Fibroblast of lung (primary cell): ENCODE results near the gene CCDC92. TPM values are rescaled to one million over a fixed set of nuclear protein-coding genes. Genes with fewer than 3 reads are reported as not detected.

Source experiments
- DNase-seq, 2 donors: peaks; one replicate each; pipeline versions ENCODE4 v3.0.0 to v3.0.0-alpha.2; 2010; ENCODE audit warnings: low read depth in 2 of 2
- H2AFZ ChIP-seq: 2 replicates; pipeline ENCODE4 v1.5.1; 2012; ENCODE audit warnings: low read length, control low read depth, inconsistent platforms
- H3K27ac ChIP-seq: 2 replicates; pipeline ENCODE4 v1.5.1; 2011; ENCODE audit warnings: low read length, control low read depth; ENCODE audit not compliant: insufficient read depth
- H3K27me3 ChIP-seq: 2 replicates; pipeline ENCODE4 v1.5.1; 2011; ENCODE audit warnings: mild to moderate bottlenecking, low read length; ENCODE audit not compliant: control insufficient read depth, insufficient read depth
- H3K36me3 ChIP-seq: 2 replicates; pipeline ENCODE4 v1.5.1; 2011; ENCODE audit warnings: low read length; ENCODE audit not compliant: control insufficient read depth, insufficient read depth
- H3K4me1 ChIP-seq: 2 replicates; pipeline ENCODE4 v1.5.1; 2011; ENCODE audit warnings: low read length; ENCODE audit not compliant: control insufficient read depth, insufficient read depth; ENCODE audit errors: extremely low read depth
- H3K4me2 ChIP-seq: 2 replicates; pipeline ENCODE4 v1.5.1; 2011; ENCODE audit warnings: low read length, control low read depth; ENCODE audit not compliant: insufficient read depth; ENCODE audit errors: extremely low read depth
- H3K4me3 ChIP-seq, 4 experiments: fragments of 200-600 bp in 1 of 4; sonication (generic) in 1 of 4; replicated peaks in 1 of 4; 2 replicates each; pipeline ENCODE4 v1.5.1; 2011 to 2016; ENCODE audit warnings: low read length in 4 of 4, low read depth in 3 of 4, mild to moderate bottlenecking in 3 of 4, control low read depth in 2 of 4, inconsistent platforms in 1 of 4, mixed read lengths in 1 of 4; ENCODE audit not compliant: insufficient read depth in 1 of 4; ENCODE audit errors: control extremely low read depth in 1 of 4
- H3K79me2 ChIP-seq: 2 replicates; pipeline ENCODE4 v1.5.1; 2012; ENCODE audit warnings: mild to moderate bottlenecking, low read length, inconsistent platforms; ENCODE audit not compliant: control insufficient read depth, insufficient read depth
- H3K9ac ChIP-seq: 2 replicates; pipeline ENCODE4 v1.5.1; 2011; ENCODE audit warnings: mild to moderate bottlenecking, low read length, control low read depth; ENCODE audit not compliant: insufficient read depth
- H3K9me3 ChIP-seq: 2 replicates; pipeline ENCODE4 v1.5.1; 2012; ENCODE audit warnings: low read depth, low read length; ENCODE audit not compliant: control insufficient read depth, insufficient read depth
- H4K20me1 ChIP-seq: 2 replicates; pipeline ENCODE4 v1.5.1; 2011; ENCODE audit warnings: low read length; ENCODE audit not compliant: control insufficient read depth, insufficient read depth; ENCODE audit errors: extremely low read depth
- CTCF ChIP-seq, 2 donors: IDR thresholded peaks in 1 of 2; conservative IDR thresholded peaks in 1 of 2; 1 replicate in 1 of 2; 2 replicates in 1 of 2; pipeline ENCODE4 v1.5.1; 2011 to 2012; ENCODE audit warnings: low read length in 2 of 2, control low read depth in 1 of 2, inconsistent platforms in 1 of 2, low read depth in 1 of 2, mild to moderate bottlenecking in 1 of 2
- EZH2 ChIP-seq: IDR thresholded peaks from 2 replicates; pipeline ENCODE4 v1.5.1; 2012; ENCODE audit warnings: low read length, control low read depth, mild to moderate bottlenecking; ENCODE audit errors: missing control alignments
- polyA plus RNA-seq, 2 donors: library from polyadenylated mRNA; depleted of rRNA in 1 of 2; stranded (reverse) in 1 of 2; unstranded in 1 of 2; fragments of >200 nt; gene quantifications; 2 replicates each; pipeline ENCODE4 v1.2.1, GENCODE V29; 2011 to 2012; ENCODE audit warnings: missing spikeins in 1 of 2
- total RNA-seq: library from RNA; depleted of rRNA; stranded (reverse); fragments of >200 nt; gene quantifications from 2 replicates; pipeline ENCODE4 v1.2.1, GENCODE V29; 2014

CCDC92 gene
- total and polyA plus RNA-seq, 2 donors (not counting 1 experiment from before 2014, with no cell fraction given) = 13.2 to 42.3 TPM

- Histone ChIP-seq H3K9ac (no peak overlapping the region), H3K36me3 (peaks cover 3% of the 10 kb centered on the region), H4K20me1 (no peaks in the 10 kb centered on the region), H3K79me2 (no peaks in the 10 kb centered on the region), H3K27ac (no peak overlapping the region), H3K9me3 (no peaks in the 10 kb centered on the region), H2AFZ (no peak overlapping the region), H3K4me2 (no peak overlapping the region), H3K27me3 (no peaks in the 10 kb centered on the region), H3K4me1 (no peaks in the 10 kb centered on the region), H3K4me3 (no peak overlapping the region)
- TF ChIP-seq CTCF (conservative IDR thresholded peaks at IDR 0.05 in 1 of 2, IDR thresholded peaks at IDR 0.05 in 1 of 2; ENCODE audit: low read depth in 1 of 2, low read length in 2 of 2) (no peak), EZH2 (no peak)
- DNase-seq = no peak
These were observed 33.6 kb upstream of the CCDC92 start for GRCh38 chr12:124006085-124006845.

- Histone ChIP-seq H3K4me2 (no peak overlapping the region), H3K36me3 (peaks cover 3% of the 10 kb centered on the region), H3K27me3 (no peaks in the 10 kb centered on the region), H2AFZ (no peak overlapping the region), H3K27ac (no peak overlapping the region), H3K9ac (no peak overlapping the region), H3K4me3 (no peak overlapping the region), H3K4me1 (no peaks in the 10 kb centered on the region), H4K20me1 (no peaks in the 10 kb centered on the region), H3K79me2 (no peaks in the 10 kb centered on the region), H3K9me3 (no peaks in the 10 kb centered on the region)
- TF ChIP-seq CTCF (conservative IDR thresholded peaks at IDR 0.05 in 1 of 2, IDR thresholded peaks at IDR 0.05 in 1 of 2; ENCODE audit: low read depth in 1 of 2, low read length in 2 of 2) = no peak
- TF ChIP-seq EZH2 = no peak
- peak in 1 of 2 donors; percentile 68 for DNase-seq
These were observed 31.7 kb upstream of the CCDC92 start for GRCh38 chr12:124004233-124004875.

- Histone ChIP-seq H2AFZ (no peak overlapping the region), H4K20me1 (no peaks in the 10 kb centered on the region), H3K4me3 (no peak overlapping the region), H3K79me2 (no peaks in the 10 kb centered on the region), H3K4me1 (peaks cover 9% of the 10 kb centered on the region), H3K27me3 (no peaks in the 10 kb centered on the region), H3K27ac (no peak overlapping the region), H3K36me3 (peaks cover 3% of the 10 kb centered on the region), H3K9ac (no peak overlapping the region), H3K9me3 (no peaks in the 10 kb centered on the region), H3K4me2 (no peak overlapping the region)
- TF ChIP-seq CTCF (conservative IDR thresholded peaks at IDR 0.05 in 1 of 2, IDR thresholded peaks at IDR 0.05 in 1 of 2; ENCODE audit: low read depth in 1 of 2, low read length in 2 of 2) (no peak), EZH2 (no peak)
- no peak for DNase-seq
These were observed 30.0 kb upstream of the CCDC92 start for GRCh38 chr12:124002654-124003053.
